Lower lobe of right lung (tissue), 2 donors: ENCODE data around the gene ENAH. TPM values are rescaled to one million over a fixed set of nuclear protein-coding genes. Genes with fewer than 3 reads are reported as not detected.
"Not testable (repeated sequence)": the region's sequence is repeated elsewhere in the genome, so short reads cannot be mapped to it uniquely, and the experiment has no call there.

ENCODE experiments used
- ATAC-seq, 2 donors: fragments of 200-7000 bp; cut with Tn5 transposase; one replicate each; pipeline ENCODE4 v1.9.1; 2020 to 2022; ENCODE audit warnings: mild to moderate bottlenecking in 2 of 2, moderate library complexity in 2 of 2
- DNase-seq: peaks from one replicate; pipeline ENCODE4 v3.0.0-alpha.2; 2020
- H3K27ac ChIP-seq: fragments of 200-600 bp; one replicate; pipeline ENCODE4 v1.8.0; 2022
- H3K27me3 ChIP-seq: fragments of 200-600 bp; one replicate; pipeline ENCODE4 v1.8.0; 2022; ENCODE audit warnings: low read depth
- H3K36me3 ChIP-seq: fragments of 200-600 bp; one replicate; pipeline ENCODE4 v1.8.0; 2022; ENCODE audit warnings: mild to moderate bottlenecking
- H3K4me1 ChIP-seq: fragments of 200-600 bp; one replicate; pipeline ENCODE4 v1.8.0; 2022
- H3K4me3 ChIP-seq: fragments of 200-600 bp; one replicate; pipeline ENCODE4 v1.8.0; 2022; ENCODE audit warnings: mild to moderate bottlenecking
- H3K9me3 ChIP-seq: fragments of 200-600 bp; one replicate; pipeline ENCODE4 v1.8.0; 2022
- intact Hi-C: fragments of 100-400 bp; cut with DNase I; formaldehyde crosslinking; loops from one replicate; pipeline ENCODE4 v1.11.0; 2022
- total RNA-seq: library from RNA; stranded (reverse); fragmentation: NEBNext Ultra II Directional; extraction: Animal tissue kit (Norgen Biotek cat#: 25700); gene quantifications from one replicate; pipeline ENCODE4 v1.2.1, GENCODE V29; 2021
- TF ChIP-seq, protein P1 (sequence below): fragments of 200-600 bp; IDR thresholded peaks from one replicate; pipeline ENCODE4 v1.8.0; 2022; ENCODE audit warnings: antibody characterized with exemption, mild to moderate bottlenecking
- donor health status: DM: no; HTN: yes; CAD: no; lungs with severe emphysema.

The ENAH gene
- total RNA-seq, 1 donor from 2014 or later = 51.4 TPM

DNA sequence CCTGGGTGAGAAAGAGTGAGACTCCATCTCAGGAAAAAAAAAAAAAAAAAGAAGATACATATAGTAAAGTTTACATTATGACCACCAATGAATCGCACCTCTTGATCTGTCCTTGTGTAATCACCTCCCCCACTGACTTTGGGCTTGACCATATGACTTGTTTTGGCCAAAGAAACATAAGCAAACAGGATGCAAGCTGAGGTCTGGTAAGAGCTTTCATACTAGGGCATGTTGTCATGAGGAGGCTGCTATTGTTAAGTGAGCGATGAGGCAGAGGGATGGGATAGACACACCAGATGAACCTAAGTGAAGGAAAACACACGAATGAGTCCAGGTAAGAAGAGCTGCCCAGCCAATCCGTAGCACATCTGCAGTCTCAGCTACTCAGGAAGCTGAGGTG is 10.7 kb downstream of the ENAH start:
- Histone ChIP-seq H3K27ac (no peak overlapping the region), H3K4me3 (no peak overlapping the region), H3K9me3 (no peaks in the 10 kb centered on the region), H3K36me3 (no peaks in the 10 kb centered on the region), H3K27me3 (no peaks in the 10 kb centered on the region), H3K4me1 (no peaks in the 10 kb centered on the region)
- TF ChIP-seq, protein P1, sequence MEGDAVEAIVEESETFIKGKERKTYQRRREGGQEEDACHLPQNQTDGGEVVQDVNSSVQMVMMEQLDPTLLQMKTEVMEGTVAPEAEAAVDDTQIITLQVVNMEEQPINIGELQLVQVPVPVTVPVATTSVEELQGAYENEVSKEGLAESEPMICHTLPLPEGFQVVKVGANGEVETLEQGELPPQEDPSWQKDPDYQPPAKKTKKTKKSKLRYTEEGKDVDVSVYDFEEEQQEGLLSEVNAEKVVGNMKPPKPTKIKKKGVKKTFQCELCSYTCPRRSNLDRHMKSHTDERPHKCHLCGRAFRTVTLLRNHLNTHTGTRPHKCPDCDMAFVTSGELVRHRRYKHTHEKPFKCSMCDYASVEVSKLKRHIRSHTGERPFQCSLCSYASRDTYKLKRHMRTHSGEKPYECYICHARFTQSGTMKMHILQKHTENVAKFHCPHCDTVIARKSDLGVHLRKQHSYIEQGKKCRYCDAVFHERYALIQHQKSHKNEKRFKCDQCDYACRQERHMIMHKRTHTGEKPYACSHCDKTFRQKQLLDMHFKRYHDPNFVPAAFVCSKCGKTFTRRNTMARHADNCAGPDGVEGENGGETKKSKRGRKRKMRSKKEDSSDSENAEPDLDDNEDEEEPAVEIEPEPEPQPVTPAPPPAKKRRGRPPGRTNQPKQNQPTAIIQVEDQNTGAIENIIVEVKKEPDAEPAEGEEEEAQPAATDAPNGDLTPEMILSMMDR = no peak
- ATAC-seq (no peak), DNase-seq (no peak)
- intact Hi-C loops = no loop called here

DNA sequence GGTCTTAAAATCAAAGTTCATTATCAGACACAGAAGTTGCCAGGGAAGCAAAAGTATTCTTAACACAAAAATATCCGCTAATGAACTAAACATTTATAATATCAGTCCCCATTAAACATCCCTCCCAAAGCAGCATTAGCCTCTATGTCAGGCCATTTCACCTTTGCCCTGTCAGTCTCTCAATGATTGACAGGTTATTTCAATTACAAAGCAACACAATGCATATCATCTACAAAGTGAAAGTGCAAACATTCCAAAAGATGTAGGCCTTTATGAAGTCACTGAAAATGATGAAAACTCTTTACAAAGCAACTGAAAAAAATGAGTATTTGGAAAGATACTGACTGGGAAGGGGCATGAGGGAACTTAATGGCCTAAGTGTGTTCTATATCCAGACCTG is 14.1 kb downstream of the ENAH start:
- Histone ChIP-seq H3K9me3 (no peaks in the 10 kb centered on the region), H3K4me1 (no peaks in the 10 kb centered on the region), H3K36me3 (no peaks in the 10 kb centered on the region), H3K27me3 (no peaks in the 10 kb centered on the region), H3K4me3 (no peak overlapping the region), H3K27ac (no peak overlapping the region)
- ATAC-seq (no peak), DNase-seq (no peak)
- TF ChIP-seq, protein P1 = no peak
- intact Hi-C loops = no loop called here

DNA sequence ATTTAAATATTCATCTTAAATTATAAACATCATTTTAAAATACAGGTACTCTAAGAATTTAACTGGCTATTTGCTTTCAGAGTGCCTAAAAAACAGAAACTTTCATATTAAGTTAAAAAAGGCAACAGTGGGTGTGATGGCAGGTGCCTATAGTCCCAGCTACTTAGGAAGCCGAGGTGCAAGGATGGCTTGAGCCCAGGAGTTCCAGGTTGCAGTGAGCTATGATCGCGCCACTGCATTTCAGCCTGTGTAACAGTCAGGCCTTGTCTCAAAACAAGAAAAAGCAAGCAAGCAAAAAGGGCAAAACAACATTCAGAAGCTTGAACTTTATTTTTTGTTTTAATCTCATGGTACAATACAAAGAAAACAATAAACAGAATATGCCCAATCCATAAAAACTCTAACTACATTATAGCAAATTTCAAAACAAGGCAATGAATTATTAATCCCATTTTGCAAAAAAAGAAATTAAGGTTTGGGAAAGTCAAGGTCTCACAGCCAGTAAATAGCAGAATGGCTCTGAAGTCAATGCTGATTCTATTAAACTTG is 15.2 kb downstream of the ENAH start:
- Histone ChIP-seq H3K4me1 (no peaks in the 10 kb centered on the region), H3K36me3 (no peaks in the 10 kb centered on the region), H3K27ac (no peak overlapping the region), H3K9me3 (no peaks in the 10 kb centered on the region), H3K4me3 (no peak overlapping the region), H3K27me3 (no peaks in the 10 kb centered on the region)
- TF ChIP-seq, protein P1 = no peak
- no peak for DNase-seq
- no peak for ATAC-seq
- intact Hi-C loops = no loop called here

DNA sequence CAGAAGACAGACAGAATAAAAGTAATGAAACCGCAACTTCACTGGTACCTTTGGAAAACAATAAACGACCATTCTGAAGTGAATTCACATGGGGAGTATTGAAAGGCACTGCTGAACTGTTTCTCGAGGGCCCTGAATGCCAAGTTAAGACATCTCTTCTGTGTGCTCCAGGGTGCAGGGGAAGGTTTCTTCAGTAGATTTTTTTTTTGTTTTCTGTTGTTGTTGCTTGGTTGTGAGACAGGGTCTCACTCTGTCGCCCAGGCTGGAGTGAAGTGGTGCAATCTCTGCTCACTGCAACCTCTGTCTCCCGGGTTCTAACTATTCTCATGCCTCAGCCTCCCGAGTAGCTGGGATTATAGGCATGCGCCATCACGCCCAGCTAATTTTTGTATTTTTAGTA is 15.9 kb downstream of the ENAH start:
- H3K27ac ChIP-seq, H3K27me3 ChIP-seq, H3K36me3 ChIP-seq, DNase-seq, H3K9me3 ChIP-seq, H3K4me3 ChIP-seq, ATAC-seq, intact Hi-C loops, H3K4me1 ChIP-seq: not testable (repeated sequence)

DNA sequence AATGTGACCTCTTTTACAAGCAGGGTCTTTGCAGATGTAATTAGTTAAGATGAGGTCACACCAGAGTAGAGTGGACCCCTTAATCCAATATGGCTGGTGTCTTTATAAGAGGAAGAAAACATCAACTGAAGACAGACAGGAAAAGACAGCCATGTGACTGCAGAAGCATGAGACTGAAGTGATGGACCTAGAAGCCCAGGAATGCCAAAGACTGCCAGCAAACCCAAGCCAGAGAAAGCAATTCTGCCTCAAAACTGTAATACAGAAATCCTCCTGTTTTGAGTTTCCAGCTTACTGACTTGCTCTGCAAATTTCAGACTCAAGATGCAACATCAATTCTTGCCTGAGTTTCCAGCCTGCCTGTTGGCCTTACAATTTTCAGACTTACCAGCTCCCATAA is 17.3 kb downstream of the ENAH start:
- Histone ChIP-seq H3K9me3 (no peaks in the 10 kb centered on the region), H3K4me1 (no peaks in the 10 kb centered on the region), H3K36me3 (no peaks in the 10 kb centered on the region), H3K27me3 (no peaks in the 10 kb centered on the region), H3K27ac (no peak overlapping the region), H3K4me3 (no peak overlapping the region)
- intact Hi-C loops = no loop called here
- DNase-seq = no peak
- ATAC-seq = no peak
- TF ChIP-seq, protein P1 = no peak

DNA sequence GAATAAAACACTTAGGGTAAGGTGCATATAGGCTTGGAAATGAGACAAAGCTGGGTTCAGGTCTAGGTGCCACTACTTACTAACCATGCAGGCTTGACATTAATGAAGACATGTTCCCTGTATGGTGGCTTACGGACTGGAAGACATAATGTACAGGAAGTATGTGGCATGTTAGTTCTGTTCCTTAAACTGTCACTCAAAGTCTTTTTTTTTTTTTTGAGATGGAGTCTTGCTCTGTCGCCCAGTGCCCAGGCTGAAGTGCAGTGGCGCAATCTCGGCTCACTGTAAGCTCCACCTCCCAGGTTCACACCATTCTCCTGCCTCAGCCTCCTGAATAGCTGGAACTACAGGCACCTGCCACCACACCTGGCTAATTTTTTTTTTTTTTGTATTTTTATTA is 20.1 kb downstream of the ENAH start:
- H3K27ac ChIP-seq, H3K9me3 ChIP-seq, intact Hi-C loops, H3K4me3 ChIP-seq, H3K27me3 ChIP-seq, ATAC-seq, DNase-seq, H3K36me3 ChIP-seq, H3K4me1 ChIP-seq: not testable (repeated sequence)
